ENCODE data around the gene TMEM131.

Gene TMEM131

DNA sequence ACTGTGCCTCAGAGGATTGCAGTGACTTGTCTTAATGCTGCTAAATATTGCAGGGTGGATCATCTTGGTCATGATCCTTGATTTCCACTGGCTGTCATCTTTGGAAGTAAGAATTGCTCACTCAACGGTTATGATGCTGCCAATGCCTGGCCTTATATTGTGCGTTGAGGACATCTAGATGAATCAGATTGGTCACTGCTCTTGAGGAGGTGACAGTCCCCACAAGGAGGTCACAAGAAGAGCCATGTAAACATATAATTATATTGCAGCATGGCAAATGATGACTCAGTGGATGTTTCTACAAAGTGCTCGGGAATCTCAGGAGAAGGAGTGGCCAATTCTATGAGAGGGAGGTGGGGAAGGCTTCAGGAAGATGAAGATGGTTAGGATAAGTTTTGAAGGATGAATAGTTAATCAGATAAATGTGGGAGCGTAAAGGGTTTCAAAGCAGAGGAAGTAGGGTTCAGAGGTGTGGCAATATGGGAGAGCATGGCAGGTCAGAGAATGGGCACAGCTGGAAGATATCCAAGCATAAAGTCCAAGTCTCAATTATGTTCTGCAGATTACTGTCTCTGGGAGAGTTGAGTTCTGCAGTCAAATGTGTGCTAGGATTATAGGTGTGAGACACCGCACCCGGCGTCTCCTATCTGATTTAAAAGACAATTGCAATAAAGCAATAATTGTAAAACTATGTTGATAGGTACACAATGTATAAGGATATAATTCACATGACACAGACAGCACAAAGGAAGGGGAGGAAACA is 21.3 kb upstream of the TMEM131 start:
- CTCF ChIA-PET: no interaction called here
- POLR2A ChIA-PET: no interaction called here
- Histone ChIP-seq H3K4me3 (ENCODE audit: low read depth, low read length) (no peak overlapping the region), H3K27ac (ENCODE audit: extremely low read depth, low read depth, low read length) (no peak overlapping the region), H3K9me3 (ENCODE audit: control insufficient read depth, insufficient read depth, low read depth, low read length) (no peaks in the 10 kb centered on the region), H3K36me3 (ENCODE audit: control insufficient read depth in 2 of 2, insufficient read depth in 1 of 2, low read length in 2 of 2) (no peaks in the 10 kb centered on the region), H3K4me1 (ENCODE audit: control insufficient read depth, insufficient read depth, low read length) (no peaks in the 10 kb centered on the region)
- no peak for TF ChIP-seq SP7 (tag by site-specific recombination; IDR thresholded peaks at IDR 0.05)
- no peak for TF ChIP-seq ZNF133 (tag by site-specific recombination; IDR thresholded peaks at IDR 0.05)
- no peak for TF ChIP-seq SETDB1 (IDR thresholded peaks at IDR 0.05; ENCODE audit: insufficient read length, low read length)
- no peak for TF ChIP-seq TRIM28 (IDR thresholded peaks at IDR 0.05; ENCODE audit: borderline replicate concordance, low read length)
- no peak for TF ChIP-seq REPIN1 (tag by site-specific recombination; IDR thresholded peaks at IDR 0.05; ENCODE audit: low read depth)
- TF ChIP-seq ZNF610 (tag by site-specific recombination; IDR thresholded peaks at IDR 0.05; ENCODE audit: borderline replicate concordance): no peak
- TF ChIP-seq, protein P1, sequence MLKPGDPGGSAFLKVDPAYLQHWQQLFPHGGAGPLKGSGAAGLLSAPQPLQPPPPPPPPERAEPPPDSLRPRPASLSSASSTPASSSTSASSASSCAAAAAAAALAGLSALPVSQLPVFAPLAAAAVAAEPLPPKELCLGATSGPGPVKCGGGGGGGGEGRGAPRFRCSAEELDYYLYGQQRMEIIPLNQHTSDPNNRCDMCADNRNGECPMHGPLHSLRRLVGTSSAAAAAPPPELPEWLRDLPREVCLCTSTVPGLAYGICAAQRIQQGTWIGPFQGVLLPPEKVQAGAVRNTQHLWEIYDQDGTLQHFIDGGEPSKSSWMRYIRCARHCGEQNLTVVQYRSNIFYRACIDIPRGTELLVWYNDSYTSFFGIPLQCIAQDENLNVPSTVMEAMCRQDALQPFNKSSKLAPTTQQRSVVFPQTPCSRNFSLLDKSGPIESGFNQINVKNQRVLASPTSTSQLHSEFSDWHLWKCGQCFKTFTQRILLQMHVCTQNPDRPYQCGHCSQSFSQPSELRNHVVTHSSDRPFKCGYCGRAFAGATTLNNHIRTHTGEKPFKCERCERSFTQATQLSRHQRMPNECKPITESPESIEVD (tag by site-specific recombination; IDR thresholded peaks at IDR 0.05): no peak
- no peak for TF ChIP-seq BCL11A (tag by site-specific recombination; IDR thresholded peaks at IDR 0.05; ENCODE audit: low read depth)
- TF ChIP-seq INSM2 (tag by site-specific recombination; IDR thresholded peaks at IDR 0.05): no peak
- no peak for TF ChIP-seq ZNF248 (tag by site-specific recombination; IDR thresholded peaks at IDR 0.05)
- TF ChIP-seq, protein P2, sequence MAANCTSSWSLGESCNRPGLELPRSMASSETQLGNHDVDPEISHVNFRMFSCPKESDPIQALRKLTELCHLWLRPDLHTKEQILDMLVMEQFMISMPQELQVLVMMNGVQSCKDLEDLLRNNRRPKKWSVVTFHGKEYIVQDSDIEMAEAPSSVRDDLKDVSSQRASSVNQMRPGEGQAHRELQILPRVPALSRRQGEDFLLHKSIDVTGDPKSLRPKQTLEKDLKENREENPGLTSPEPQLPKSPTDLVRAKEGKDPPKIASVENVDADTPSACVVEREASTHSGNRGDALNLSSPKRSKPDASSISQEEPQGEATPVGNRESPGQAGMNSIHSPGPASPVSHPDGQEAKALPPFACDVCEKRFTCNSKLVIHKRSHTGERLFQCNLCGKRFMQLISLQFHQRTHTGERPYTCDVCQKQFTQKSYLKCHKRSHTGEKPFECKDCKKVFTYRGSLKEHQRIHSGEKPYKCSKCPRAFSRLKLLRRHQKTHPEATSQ (tag by site-specific recombination; IDR thresholded peaks at IDR 0.05): no peak
- TF ChIP-seq, protein P3, sequence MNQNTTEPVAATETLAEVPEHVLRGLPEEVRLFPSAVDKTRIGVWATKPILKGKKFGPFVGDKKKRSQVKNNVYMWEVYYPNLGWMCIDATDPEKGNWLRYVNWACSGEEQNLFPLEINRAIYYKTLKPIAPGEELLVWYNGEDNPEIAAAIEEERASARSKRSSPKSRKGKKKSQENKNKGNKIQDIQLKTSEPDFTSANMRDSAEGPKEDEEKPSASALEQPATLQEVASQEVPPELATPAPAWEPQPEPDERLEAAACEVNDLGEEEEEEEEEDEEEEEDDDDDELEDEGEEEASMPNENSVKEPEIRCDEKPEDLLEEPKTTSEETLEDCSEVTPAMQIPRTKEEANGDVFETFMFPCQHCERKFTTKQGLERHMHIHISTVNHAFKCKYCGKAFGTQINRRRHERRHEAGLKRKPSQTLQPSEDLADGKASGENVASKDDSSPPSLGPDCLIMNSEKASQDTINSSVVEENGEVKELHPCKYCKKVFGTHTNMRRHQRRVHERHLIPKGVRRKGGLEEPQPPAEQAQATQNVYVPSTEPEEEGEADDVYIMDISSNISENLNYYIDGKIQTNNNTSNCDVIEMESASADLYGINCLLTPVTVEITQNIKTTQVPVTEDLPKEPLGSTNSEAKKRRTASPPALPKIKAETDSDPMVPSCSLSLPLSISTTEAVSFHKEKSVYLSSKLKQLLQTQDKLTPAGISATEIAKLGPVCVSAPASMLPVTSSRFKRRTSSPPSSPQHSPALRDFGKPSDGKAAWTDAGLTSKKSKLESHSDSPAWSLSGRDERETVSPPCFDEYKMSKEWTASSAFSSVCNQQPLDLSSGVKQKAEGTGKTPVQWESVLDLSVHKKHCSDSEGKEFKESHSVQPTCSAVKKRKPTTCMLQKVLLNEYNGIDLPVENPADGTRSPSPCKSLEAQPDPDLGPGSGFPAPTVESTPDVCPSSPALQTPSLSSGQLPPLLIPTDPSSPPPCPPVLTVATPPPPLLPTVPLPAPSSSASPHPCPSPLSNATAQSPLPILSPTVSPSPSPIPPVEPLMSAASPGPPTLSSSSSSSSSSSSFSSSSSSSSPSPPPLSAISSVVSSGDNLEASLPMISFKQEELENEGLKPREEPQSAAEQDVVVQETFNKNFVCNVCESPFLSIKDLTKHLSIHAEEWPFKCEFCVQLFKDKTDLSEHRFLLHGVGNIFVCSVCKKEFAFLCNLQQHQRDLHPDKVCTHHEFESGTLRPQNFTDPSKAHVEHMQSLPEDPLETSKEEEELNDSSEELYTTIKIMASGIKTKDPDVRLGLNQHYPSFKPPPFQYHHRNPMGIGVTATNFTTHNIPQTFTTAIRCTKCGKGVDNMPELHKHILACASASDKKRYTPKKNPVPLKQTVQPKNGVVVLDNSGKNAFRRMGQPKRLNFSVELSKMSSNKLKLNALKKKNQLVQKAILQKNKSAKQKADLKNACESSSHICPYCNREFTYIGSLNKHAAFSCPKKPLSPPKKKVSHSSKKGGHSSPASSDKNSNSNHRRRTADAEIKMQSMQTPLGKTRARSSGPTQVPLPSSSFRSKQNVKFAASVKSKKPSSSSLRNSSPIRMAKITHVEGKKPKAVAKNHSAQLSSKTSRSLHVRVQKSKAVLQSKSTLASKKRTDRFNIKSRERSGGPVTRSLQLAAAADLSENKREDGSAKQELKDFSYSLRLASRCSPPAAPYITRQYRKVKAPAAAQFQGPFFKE (tag by site-specific recombination; IDR thresholded peaks at IDR 0.05; ENCODE audit: borderline replicate concordance): no peak
- no peak for TF ChIP-seq ZNF785 (tag by site-specific recombination; IDR thresholded peaks at IDR 0.05)
- no peak for TF ChIP-seq GLI2 (tag by site-specific recombination; IDR thresholded peaks at IDR 0.05; ENCODE audit: borderline replicate concordance, low read depth)
- no peak for TF ChIP-seq ZNF394 (tag by site-specific recombination; IDR thresholded peaks at IDR 0.05; ENCODE audit: borderline replicate concordance)
- TF ChIP-seq ZBTB17 (tag by site-specific recombination; IDR thresholded peaks at IDR 0.05): no peak
- TF ChIP-seq ZNF274 (IDR thresholded peaks at IDR 0.05; ENCODE audit: low read length): no peak
- no peak for TF ChIP-seq ZNF274 (tag by site-specific recombination; IDR thresholded peaks at IDR 0.05; ENCODE audit: borderline replicate concordance)
- no peak for TF ChIP-seq ZNF280D (tag by site-specific recombination; IDR thresholded peaks at IDR 0.05)

Measured in HEK293 (cell line).